ENCODE measurements around the gene MAP4K2. TPM values are rescaled to one million over a fixed set of nuclear protein-coding genes. Genes with fewer than 3 reads are reported as not detected.

The MAP4K2 gene
- total RNA-seq, 1 experiment from 2014 or later: 16.8 TPM

DNA sequence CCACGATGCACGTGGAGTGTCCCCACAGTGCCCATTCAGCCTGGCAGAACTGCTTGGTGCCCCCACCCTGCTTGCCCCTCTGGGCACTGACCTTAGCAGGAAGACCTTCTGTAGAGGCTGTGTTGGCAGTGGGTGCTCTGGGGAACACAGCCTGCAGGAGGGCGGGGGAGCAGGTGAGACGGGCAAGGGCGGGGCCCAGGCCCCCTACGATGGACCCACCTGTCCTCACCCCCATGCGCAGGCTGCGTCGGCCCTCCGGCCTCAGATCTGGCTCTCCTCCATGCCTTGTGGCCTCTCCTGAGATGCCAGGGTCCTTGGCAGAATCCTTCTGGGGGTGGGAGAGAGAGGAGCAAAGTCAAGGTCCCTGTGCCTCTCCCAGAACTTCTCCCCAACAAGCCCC is 30.5 kb upstream of the MAP4K2 start:
- intact Hi-C loops (cut with micrococcal nuclease; ENCODE audit: unreplicated experiment): no loop called here
- no TSS peak for BruUV-seq (replicated peaks)
- ChIA-PET CTCF (interaction anchor here (0.6 to 1.4 kb wide), 3 partner anchors 17 to 55 kb away, joined by 4 to 5 read pairs (median 4); partner anchors contain the start of gene SF1), POLR2A (no interaction called here)
- no peaks in the 10 kb centered on the region for H3K4me1 ChIP-seq
- Mint-ChIP-seq H3K36me3 (ENCODE audit: insufficient read depth, unreplicated experiment) (peaks cover 26% of the 10 kb centered on the region), H3K27me3 (ENCODE audit: insufficient read depth, unreplicated experiment) (no peaks in the 10 kb centered on the region), H3K27ac (ENCODE audit: unreplicated experiment) (no peak overlapping the region), H3K4me1 (ENCODE audit: low read depth, unreplicated experiment) (no peaks in the 10 kb centered on the region), H3K9me3 (ENCODE audit: unreplicated experiment) (no peaks in the 10 kb centered on the region), H3K4me3 (ENCODE audit: unreplicated experiment) (no peak overlapping the region)
- H3K36me3 ChIP-seq (ENCODE audit: control insufficient read depth, insufficient read depth, low read length): peaks cover 10% of the 10 kb centered on the region
- H3K27me3 ChIP-seq (replicated peaks; ENCODE audit: control insufficient read depth, insufficient read depth, low read length): no peaks in the 10 kb centered on the region
- no peak for DNase-seq
- H3K4me3 ChIP-seq (ENCODE audit: low read depth, low read length): no peak overlapping the region
- no peaks in the 10 kb centered on the region for H3K9me3 ChIP-seq
- TF ChIP-seq, protein P1, sequence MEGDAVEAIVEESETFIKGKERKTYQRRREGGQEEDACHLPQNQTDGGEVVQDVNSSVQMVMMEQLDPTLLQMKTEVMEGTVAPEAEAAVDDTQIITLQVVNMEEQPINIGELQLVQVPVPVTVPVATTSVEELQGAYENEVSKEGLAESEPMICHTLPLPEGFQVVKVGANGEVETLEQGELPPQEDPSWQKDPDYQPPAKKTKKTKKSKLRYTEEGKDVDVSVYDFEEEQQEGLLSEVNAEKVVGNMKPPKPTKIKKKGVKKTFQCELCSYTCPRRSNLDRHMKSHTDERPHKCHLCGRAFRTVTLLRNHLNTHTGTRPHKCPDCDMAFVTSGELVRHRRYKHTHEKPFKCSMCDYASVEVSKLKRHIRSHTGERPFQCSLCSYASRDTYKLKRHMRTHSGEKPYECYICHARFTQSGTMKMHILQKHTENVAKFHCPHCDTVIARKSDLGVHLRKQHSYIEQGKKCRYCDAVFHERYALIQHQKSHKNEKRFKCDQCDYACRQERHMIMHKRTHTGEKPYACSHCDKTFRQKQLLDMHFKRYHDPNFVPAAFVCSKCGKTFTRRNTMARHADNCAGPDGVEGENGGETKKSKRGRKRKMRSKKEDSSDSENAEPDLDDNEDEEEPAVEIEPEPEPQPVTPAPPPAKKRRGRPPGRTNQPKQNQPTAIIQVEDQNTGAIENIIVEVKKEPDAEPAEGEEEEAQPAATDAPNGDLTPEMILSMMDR (IDR thresholded peaks at IDR 0.05; ENCODE audit: insufficient read depth in 1 of 2, low read depth in 1 of 2, low read length in 1 of 2, severe bottlenecking in 1 of 2, unreplicated experiment in 1 of 2): no peak

DNA sequence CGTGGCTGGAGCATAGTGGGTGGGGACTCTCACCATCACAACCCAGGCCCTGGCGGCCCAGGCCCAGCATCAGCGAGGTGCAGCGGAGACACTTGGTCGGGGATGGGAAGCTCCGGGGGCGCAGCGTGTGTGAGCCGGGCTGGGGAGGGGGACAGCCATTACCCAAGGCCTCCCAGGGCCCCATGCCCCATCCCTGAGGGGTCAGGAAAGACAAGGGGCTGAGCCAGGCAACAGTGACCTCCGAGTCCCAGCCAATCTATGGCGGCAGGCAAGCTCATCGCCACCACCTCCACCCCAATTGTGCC is 30.1 kb upstream of the MAP4K2 start:
- Histone ChIP-seq H3K4me1 (no peaks in the 10 kb centered on the region), H3K36me3 (ENCODE audit: control insufficient read depth, insufficient read depth, low read length) (peaks cover 10% of the 10 kb centered on the region), H3K27me3 (replicated peaks; ENCODE audit: control insufficient read depth, insufficient read depth, low read length) (no peaks in the 10 kb centered on the region), H3K4me3 (ENCODE audit: low read depth, low read length) (no peak overlapping the region), H3K9me3 (no peaks in the 10 kb centered on the region)
- DNase-seq: no peak
- no peaks in the 10 kb centered on the region for H3K9me3 Mint-ChIP-seq (ENCODE audit: unreplicated experiment)
- BruUV-seq (replicated peaks): no TSS peak
- no peaks in the 10 kb centered on the region for H3K27me3 Mint-ChIP-seq (ENCODE audit: insufficient read depth, unreplicated experiment)
- ChIA-PET POLR2A (no interaction called here), CTCF (interaction anchor here (0.6 kb wide), 1 partner anchor 17 kb away, joined by 4 read pairs; no protein-coding TSS in a partner anchor)
- no peaks in the 10 kb centered on the region for H3K4me1 Mint-ChIP-seq (ENCODE audit: low read depth, unreplicated experiment)
- TF ChIP-seq, protein P1 (IDR thresholded peaks at IDR 0.05; ENCODE audit: insufficient read depth in 1 of 2, low read depth in 1 of 2, low read length in 1 of 2, severe bottlenecking in 1 of 2, unreplicated experiment in 1 of 2): no peak
- H3K4me3 Mint-ChIP-seq (ENCODE audit: unreplicated experiment): no peak overlapping the region
- H3K27ac Mint-ChIP-seq (ENCODE audit: unreplicated experiment): no peak overlapping the region
- H3K36me3 Mint-ChIP-seq (ENCODE audit: insufficient read depth, unreplicated experiment): peaks cover 28% of the 10 kb centered on the region
- intact Hi-C loops (cut with micrococcal nuclease; ENCODE audit: unreplicated experiment): no loop called here

DNA sequence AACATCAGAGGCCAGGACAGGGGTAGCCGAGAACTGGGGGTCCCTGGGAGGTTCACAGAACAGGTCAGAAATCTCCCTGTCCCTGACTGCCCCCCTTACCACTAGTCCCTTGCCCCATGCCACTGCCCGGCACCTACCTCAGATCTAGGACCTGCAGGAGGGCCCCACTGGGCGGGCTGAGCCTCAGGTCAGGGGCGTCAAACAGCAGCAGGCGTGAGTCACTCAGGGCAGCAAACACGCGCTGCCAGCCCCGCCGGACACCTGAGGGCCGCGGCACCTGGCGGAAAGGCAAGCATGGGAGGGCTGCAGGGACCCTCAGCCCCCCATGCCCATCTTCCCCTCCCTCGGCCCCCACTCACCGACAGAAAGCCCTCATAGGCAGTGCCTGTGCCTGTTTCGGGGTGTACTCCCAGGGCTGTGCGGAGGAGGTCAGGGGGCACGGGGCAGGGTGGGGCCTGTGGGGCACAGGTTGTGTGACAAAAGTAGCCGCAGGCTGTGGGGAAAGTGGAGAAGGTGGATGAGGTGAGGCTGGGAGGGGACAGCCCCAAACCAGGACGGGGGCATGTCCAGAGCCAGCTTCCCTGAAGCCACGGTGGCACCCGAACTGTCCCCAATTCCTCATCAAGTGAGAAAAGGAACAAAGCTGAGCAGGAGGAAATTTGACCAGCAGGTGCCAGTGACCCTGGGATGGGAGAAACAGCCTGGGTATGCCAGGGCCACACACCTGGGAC is 29.6 kb upstream of the MAP4K2 start:
- intact Hi-C loops (cut with micrococcal nuclease; ENCODE audit: unreplicated experiment): no loop called here
- H3K9me3 Mint-ChIP-seq (ENCODE audit: unreplicated experiment): no peaks in the 10 kb centered on the region
- POLR2A ChIA-PET: no interaction called here
- H3K9me3 ChIP-seq: no peaks in the 10 kb centered on the region
- CTCF ChIA-PET: interaction anchor here (0.6 kb wide), 1 partner anchor 16 kb away, joined by 4 read pairs; no protein-coding TSS in a partner anchor
- no peak overlapping the region for H3K4me3 Mint-ChIP-seq (ENCODE audit: unreplicated experiment)
- BruUV-seq (replicated peaks): no TSS peak
- no peak for DNase-seq
- no peak overlapping the region for H3K4me3 ChIP-seq (ENCODE audit: low read depth, low read length)
- H3K27me3 Mint-ChIP-seq (ENCODE audit: insufficient read depth, unreplicated experiment): no peaks in the 10 kb centered on the region
- H3K4me1 ChIP-seq: no peaks in the 10 kb centered on the region
- H3K36me3 ChIP-seq (ENCODE audit: control insufficient read depth, insufficient read depth, low read length): peaks cover 8% of the 10 kb centered on the region
- H3K27me3 ChIP-seq (replicated peaks; ENCODE audit: control insufficient read depth, insufficient read depth, low read length): no peaks in the 10 kb centered on the region
- H3K4me1 Mint-ChIP-seq (ENCODE audit: low read depth, unreplicated experiment): no peaks in the 10 kb centered on the region
- H3K36me3 Mint-ChIP-seq (ENCODE audit: insufficient read depth, unreplicated experiment): peaks cover 34% of the 10 kb centered on the region
- H3K27ac Mint-ChIP-seq (ENCODE audit: unreplicated experiment): no peak overlapping the region
- TF ChIP-seq, protein P1 (IDR thresholded peaks at IDR 0.05; ENCODE audit: insufficient read depth in 1 of 2, low read depth in 1 of 2, low read length in 1 of 2, severe bottlenecking in 1 of 2, unreplicated experiment in 1 of 2): no peak
